ENCODE data around the gene SHLD1. TPM values are rescaled to one million over a fixed set of nuclear protein-coding genes. Genes with fewer than 3 reads are reported as not detected.
A peak's percentile ranks its signal among the peaks of the same experiment; 100 is the strongest.
"Not testable (repeated sequence)": the region's sequence is repeated elsewhere in the genome, so short reads cannot be mapped to it uniquely, and the experiment has no call there.

SHLD1 gene
- total RNA-seq, 2 donors from 2014 or later = 10.1 to 14.4 TPM

DNA sequence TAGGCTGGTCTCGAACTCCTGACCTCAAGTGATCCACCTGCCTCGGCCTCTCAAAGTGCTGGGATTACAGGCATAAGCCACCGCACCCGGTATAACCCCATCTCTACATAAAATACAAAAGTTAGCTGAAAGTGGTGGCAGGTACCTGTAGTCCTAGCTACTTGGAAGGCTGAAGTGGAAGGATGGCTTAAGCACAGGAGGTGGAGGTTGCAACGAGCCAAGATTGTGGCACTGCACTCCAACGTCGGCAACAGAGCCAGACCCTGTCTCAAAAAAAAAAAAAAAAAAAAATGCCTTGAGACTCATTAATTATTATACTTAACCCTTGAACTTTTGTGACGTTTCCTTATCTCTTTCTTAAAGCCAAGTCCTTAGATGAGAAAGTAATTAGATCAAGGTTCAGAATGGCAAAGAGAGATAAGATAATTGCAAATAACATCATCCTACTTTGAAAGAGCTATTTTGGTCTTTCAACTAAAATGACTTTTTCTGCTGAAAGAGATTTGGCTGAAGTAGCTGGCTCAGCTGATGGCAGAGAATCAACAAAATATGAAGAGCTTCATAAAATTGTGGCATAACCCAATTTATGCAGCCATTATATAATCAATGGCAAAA lies 4.7 kb upstream of the SHLD1 start:
- Mint-ChIP-seq H3K36me3 (ENCODE audit: insufficient read depth in 2 of 2) (peaks cover 3% of the 10 kb centered on the region in 2 donors), H3K9me3 (peaks cover 0 to 1% of the 10 kb centered on the region in 2 donors), H3K27ac (no peak overlapping the region), H3K27me3 (ENCODE audit: low read depth) (no peaks in the 10 kb centered on the region), H3K4me1 (ENCODE audit: low read depth) (peaks cover 6% of the 10 kb centered on the region), H3K4me3 (no peak overlapping the region)
- no peak for DNase-seq
- ATAC-seq (replicated peaks in 1 of 2) = no peak

GRCh38 chr20:5746064-5746463 lies 4.1 kb upstream of the SHLD1 start:
- Mint-ChIP-seq H3K36me3 (ENCODE audit: insufficient read depth in 2 of 2) (peaks cover 3% of the 10 kb centered on the region in 2 donors), H3K9me3 (peaks cover 0 to 1% of the 10 kb centered on the region in 2 donors), H3K4me3 (no peak overlapping the region), H3K27me3 (ENCODE audit: low read depth) (no peaks in the 10 kb centered on the region), H3K4me1 (ENCODE audit: low read depth) (peaks cover 7% of the 10 kb centered on the region), H3K27ac (no peak overlapping the region)
- ATAC-seq (replicated peaks in 1 of 2) (no peak), DNase-seq (no peak)

GRCh38 chr20:5748246-5748645 lies 2.0 kb upstream of the SHLD1 start:
- DNase-seq (no peak), ATAC-seq (replicated peaks in 1 of 2) (no peak)
- Mint-ChIP-seq H3K27me3 (ENCODE audit: low read depth) (no peaks in the 10 kb centered on the region), H3K9me3 (peaks cover 1 to 2% of the 10 kb centered on the region in 2 donors), H3K4me1 (ENCODE audit: low read depth) (peaks cover 16% of the 10 kb centered on the region), H3K27ac (peak overlapping the region; percentile 19), H3K4me3 (no peak overlapping the region), H3K36me3 (ENCODE audit: insufficient read depth in 2 of 2) (peaks cover 3 to 6% of the 10 kb centered on the region in 2 donors)

DNA sequence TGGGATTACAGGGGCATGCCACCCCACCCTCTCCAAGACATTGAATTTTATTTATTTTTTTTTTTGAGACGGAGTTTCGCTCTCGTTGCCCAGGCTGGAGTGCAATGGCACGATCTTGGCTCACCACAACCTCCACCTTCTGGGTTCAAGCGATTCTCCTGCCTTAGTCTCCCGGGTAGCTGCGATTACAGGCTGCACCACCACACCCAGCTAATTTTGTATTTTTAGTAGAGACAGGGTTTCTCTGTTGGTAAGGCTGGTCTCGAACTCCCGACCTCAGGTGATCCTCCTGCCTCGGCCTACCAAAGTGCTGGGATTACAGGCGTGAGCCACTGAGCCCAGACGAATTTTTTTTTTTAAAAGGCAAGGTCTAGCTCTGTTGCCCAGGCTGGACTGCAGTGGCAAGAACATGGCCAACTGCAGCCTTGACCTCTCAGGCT lies 669 bp upstream of the SHLD1 start:
- H3K9me3 Mint-ChIP-seq; H3K4me3 Mint-ChIP-seq; H3K36me3 Mint-ChIP-seq (ENCODE audit: insufficient read depth in 2 of 2); H3K27ac Mint-ChIP-seq; DNase-seq; ATAC-seq (replicated peaks in 1 of 2); H3K27me3 Mint-ChIP-seq (ENCODE audit: low read depth): not testable (repeated sequence)
- peaks cover 24% of the 10 kb centered on the region for H3K4me1 Mint-ChIP-seq (ENCODE audit: low read depth)

DNA sequence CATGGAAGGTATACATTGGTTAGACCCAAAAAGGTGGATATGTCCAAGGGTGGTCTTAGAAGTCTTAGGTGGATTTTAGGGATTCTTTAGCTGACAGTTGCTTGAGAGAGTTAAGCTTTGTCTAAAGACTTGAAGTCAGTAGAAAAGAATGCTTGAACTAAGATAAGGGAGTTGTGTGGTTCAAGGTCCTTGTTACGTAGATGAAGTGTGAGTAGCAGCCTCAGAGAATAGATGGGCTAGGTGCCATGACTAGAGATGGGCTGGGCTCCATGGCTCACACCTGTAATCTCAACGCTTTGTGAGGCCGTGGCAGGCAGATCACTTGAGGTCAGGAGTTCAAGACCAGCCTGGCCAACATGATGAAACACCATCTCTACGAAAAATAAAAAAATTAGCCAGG lies 1.7 kb downstream of the SHLD1 start:
- Mint-ChIP-seq H3K9me3 (peaks cover 1 to 2% of the 10 kb centered on the region in 2 donors), H3K27ac (peak overlapping the region; percentile 50), H3K27me3 (ENCODE audit: low read depth) (no peaks in the 10 kb centered on the region), H3K4me1 (ENCODE audit: low read depth) (peaks cover 28% of the 10 kb centered on the region), H3K4me3 (peak overlapping the region; percentile 89 to 90), H3K36me3 (ENCODE audit: insufficient read depth in 2 of 2) (peaks cover 3 to 6% of the 10 kb centered on the region in 2 donors)
- ATAC-seq (replicated peaks in 1 of 2) (no peak), DNase-seq (no peak)

DNA sequence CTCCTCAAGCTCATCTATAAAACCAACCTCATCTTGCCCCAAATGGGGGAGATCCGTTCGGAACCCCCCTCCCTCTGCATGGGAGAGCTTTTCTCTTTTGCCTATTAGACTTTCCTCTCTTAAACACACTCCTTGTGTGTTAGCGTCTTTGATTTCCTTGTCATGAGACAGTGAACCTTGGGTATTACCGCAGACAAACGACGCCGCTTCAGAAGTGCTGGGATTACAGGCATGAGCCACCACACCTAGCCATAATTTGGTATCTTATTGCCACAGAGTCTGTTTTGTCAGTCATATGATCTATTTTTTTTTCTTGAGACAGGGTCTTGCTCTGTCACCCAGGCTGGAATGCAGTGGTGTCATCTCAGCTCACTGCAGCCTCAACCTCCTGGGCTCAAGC lies 3.6 kb downstream of the SHLD1 start:
- Mint-ChIP-seq H3K9me3 (peaks cover 1 to 2% of the 10 kb centered on the region in 2 donors), H3K27ac (no peak overlapping the region), H3K36me3 (ENCODE audit: insufficient read depth in 2 of 2) (peaks cover 6% of the 10 kb centered on the region in 2 donors), H3K27me3 (ENCODE audit: low read depth) (no peaks in the 10 kb centered on the region), H3K4me1 (ENCODE audit: low read depth) (peaks cover 39% of the 10 kb centered on the region), H3K4me3 (no peak overlapping the region)
- no peak for DNase-seq
- no peak for ATAC-seq (replicated peaks in 1 of 2)

DNA sequence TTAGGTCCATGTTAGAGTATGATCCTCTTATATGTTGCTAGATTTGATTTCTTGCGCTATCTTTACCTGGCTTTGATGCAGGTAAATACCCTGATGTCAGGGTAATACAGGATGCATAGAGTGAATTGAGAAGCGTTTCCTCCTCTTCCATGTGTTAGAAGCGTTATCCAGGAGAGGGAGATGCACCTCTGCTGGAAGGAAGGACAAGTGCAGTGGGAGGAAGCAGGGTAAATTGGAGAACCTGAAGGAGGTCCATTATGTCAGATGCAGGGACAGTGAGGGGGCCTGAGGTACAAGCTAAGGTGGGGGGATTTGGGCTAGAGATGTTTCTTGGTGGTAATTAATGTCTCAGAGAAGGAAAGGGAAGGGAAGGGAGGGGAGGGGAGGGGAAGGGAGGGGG lies 7.7 kb downstream of the SHLD1 start:
- ATAC-seq (replicated peaks in 1 of 2) (no peak), DNase-seq (no peak)
- Mint-ChIP-seq H3K4me3 (no peak overlapping the region), H3K9me3 (no peaks in the 10 kb centered on the region), H3K27me3 (ENCODE audit: low read depth) (no peaks in the 10 kb centered on the region), H3K36me3 (ENCODE audit: insufficient read depth in 2 of 2) (peaks cover 5 to 18% of the 10 kb centered on the region in 2 donors), H3K4me1 (ENCODE audit: low read depth) (peaks cover 51% of the 10 kb centered on the region), H3K27ac (no peak overlapping the region)

- H3K27ac Mint-ChIP-seq = no peak overlapping the region
- peaks cover 0 to 4% of the 10 kb centered on the region in 2 donors for H3K36me3 Mint-ChIP-seq (ENCODE audit: insufficient read depth in 2 of 2)
- DNase-seq = no peak
- H3K9me3 Mint-ChIP-seq = no peaks in the 10 kb centered on the region
- H3K27me3 Mint-ChIP-seq (ENCODE audit: low read depth) = no peaks in the 10 kb centered on the region
- H3K4me1 Mint-ChIP-seq (ENCODE audit: low read depth) = peaks cover 35% of the 10 kb centered on the region
- no peak overlapping the region for H3K4me3 Mint-ChIP-seq
- no peak for ATAC-seq (replicated peaks in 1 of 2)
Measured at GRCh38 chr20:5766085-5766764, 16.0 kb downstream of the SHLD1 start.

DNA sequence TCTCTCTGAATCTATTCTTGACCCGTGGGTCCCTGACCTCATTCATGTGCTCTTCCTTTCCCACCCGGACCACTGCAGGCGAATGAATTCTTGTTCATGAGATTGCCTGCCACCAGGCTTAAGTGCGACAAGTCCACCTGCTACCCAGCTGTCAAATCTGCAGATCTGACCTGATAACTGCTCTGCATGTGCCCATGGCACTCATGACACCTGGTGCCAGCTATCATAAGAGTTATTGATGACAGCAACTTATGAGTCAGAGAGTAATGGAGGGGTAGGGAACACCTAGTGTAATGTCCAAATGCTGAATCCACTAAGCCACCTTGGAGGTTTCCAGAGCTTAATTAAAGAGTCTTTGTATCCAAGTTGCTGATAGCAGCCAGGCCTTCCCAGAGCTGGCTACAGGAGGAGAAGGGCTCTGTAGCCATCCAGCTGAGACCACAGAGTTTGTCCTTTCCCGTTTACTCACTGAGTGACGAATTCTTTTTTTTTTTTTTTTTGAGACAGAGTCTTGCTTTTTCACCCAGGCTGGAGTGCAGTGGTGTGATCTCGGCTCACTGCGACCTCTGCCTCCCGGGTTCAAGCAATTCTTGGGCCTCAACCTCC lies 17.4 kb downstream of the SHLD1 start:
- Mint-ChIP-seq H3K27ac (no peak overlapping the region), H3K4me3 (no peak overlapping the region), H3K36me3 (ENCODE audit: insufficient read depth in 2 of 2) (peaks cover 0 to 6% of the 10 kb centered on the region in 2 donors), H3K9me3 (no peaks in the 10 kb centered on the region), H3K4me1 (ENCODE audit: low read depth) (peaks cover 31% of the 10 kb centered on the region), H3K27me3 (ENCODE audit: low read depth) (no peaks in the 10 kb centered on the region)
- DNase-seq (no peak), ATAC-seq (replicated peaks in 1 of 2) (no peak)

DNA sequence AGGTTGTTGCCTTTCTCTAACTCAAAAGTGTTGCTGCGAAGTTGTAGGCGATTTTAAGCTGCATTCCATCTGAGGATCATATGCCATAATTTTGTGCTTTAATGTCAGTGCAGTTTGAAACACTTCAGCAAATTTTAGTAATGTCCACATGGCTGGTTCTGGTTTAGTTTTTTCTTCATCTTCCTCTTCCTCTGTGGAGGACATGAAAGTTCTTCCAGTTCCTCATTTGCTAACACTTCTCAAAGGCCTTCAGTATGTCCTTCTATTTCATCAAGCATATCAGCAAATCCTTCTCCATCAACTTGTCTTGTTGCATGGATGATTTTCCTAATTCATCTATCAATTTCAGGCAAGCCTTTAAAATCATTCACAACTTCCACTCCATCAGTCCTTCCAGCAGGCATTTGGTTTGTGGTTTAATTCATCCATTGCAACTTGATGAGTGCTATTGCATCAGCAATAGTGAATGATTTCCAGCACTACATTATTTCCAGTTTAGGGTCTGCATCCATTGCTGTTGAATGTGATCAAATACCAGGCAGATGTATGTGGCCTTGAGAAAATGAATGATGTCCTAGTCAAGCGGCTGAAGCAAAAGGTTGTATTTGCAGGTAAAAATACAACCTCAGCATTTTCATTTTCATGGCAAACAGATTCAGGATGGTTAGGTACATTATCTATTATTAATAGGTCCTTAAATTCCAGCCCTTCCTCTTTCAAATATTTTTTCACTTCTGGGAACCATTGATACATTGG lies 20.2 kb downstream of the SHLD1 start:
- Mint-ChIP-seq H3K9me3 (no peaks in the 10 kb centered on the region), H3K4me1 (ENCODE audit: low read depth) (peaks cover 20% of the 10 kb centered on the region)

GRCh38 chr20:5770987-5771318 lies 20.8 kb downstream of the SHLD1 start:
- DNase-seq = no peak
- peaks cover 3 to 22% of the 10 kb centered on the region in 2 donors for H3K36me3 Mint-ChIP-seq (ENCODE audit: insufficient read depth in 2 of 2)
- no peak for ATAC-seq (replicated peaks in 1 of 2)
- peaks cover 17% of the 10 kb centered on the region for H3K4me1 Mint-ChIP-seq (ENCODE audit: low read depth)
- no peaks in the 10 kb centered on the region for H3K27me3 Mint-ChIP-seq (ENCODE audit: low read depth)
- no peak overlapping the region for H3K4me3 Mint-ChIP-seq
- no peaks in the 10 kb centered on the region for H3K9me3 Mint-ChIP-seq
- H3K27ac Mint-ChIP-seq = peak overlapping the region; percentile 13

More for the DNA sequence above, 20.2 kb downstream of the SHLD1 start:
- DNase-seq (no peak), ATAC-seq (replicated peaks in 1 of 2) (no peak)
- Mint-ChIP-seq H3K27me3 (ENCODE audit: low read depth) (no peaks in the 10 kb centered on the region), H3K4me3 (no peak overlapping the region), H3K36me3 (ENCODE audit: insufficient read depth in 2 of 2) (peaks cover 3 to 22% of the 10 kb centered on the region in 2 donors), H3K27ac (no peak overlapping the region)

DNA sequence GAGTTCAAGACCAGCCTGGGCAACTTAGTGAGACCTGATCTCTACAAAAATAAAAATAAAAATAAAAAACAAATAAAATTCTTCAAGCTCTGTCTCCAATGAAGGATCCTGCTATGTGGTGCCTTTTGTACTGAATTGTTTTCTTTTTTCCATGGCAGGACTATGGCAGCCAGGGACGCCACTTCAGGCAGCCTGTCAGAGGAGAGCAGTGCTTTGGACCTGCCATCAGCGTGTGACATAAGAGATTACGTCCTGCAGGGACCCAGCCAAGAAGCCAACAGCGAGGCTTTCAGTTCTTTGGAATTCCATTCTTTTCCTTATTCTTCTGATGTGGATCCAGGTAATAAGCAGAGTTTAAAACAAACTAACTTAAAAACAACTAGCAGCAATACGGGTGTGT lies 22.5 kb downstream of the SHLD1 start:
- DNase-seq (no peak), ATAC-seq (replicated peaks in 1 of 2) (no peak)
- no peaks in the 10 kb centered on the region for H3K9me3 Mint-ChIP-seq
- no peaks in the 10 kb centered on the region for H3K27me3 Mint-ChIP-seq (ENCODE audit: low read depth)
- peaks cover 3 to 19% of the 10 kb centered on the region in 2 donors for H3K36me3 Mint-ChIP-seq (ENCODE audit: insufficient read depth in 2 of 2)
- H3K4me3 Mint-ChIP-seq = no peak overlapping the region
- H3K4me1 Mint-ChIP-seq (ENCODE audit: low read depth) = peaks cover 15% of the 10 kb centered on the region
- peak overlapping the region; percentile 55 for H3K27ac Mint-ChIP-seq

GRCh38 chr20:5773589-5773988 lies 23.4 kb downstream of the SHLD1 start:
- no peaks in the 10 kb centered on the region for H3K27me3 Mint-ChIP-seq (ENCODE audit: low read depth)

More at GRCh38 chr20:5773589-5773988, 23.4 kb downstream of the SHLD1 start:
- H3K36me3 Mint-ChIP-seq (ENCODE audit: insufficient read depth in 2 of 2) = peaks cover 3 to 21% of the 10 kb centered on the region in 2 donors
- no peak for ATAC-seq (replicated peaks in 1 of 2)
- H3K4me1 Mint-ChIP-seq (ENCODE audit: low read depth) = peaks cover 15% of the 10 kb centered on the region
- no peaks in the 10 kb centered on the region for H3K9me3 Mint-ChIP-seq
- H3K27ac Mint-ChIP-seq = no peak overlapping the region
- DNase-seq = no peak
- no peak overlapping the region for H3K4me3 Mint-ChIP-seq
